ENCODE results near the gene ACTRT3. TPM values are rescaled to one million over a fixed set of nuclear protein-coding genes. Genes with fewer than 3 reads are reported as not detected.

ACTRT3 gene
- total RNA-seq, 2 donors from 2014 or later, result 0.30 to 1.4 TPM

- TF ChIP-seq, protein P1, sequence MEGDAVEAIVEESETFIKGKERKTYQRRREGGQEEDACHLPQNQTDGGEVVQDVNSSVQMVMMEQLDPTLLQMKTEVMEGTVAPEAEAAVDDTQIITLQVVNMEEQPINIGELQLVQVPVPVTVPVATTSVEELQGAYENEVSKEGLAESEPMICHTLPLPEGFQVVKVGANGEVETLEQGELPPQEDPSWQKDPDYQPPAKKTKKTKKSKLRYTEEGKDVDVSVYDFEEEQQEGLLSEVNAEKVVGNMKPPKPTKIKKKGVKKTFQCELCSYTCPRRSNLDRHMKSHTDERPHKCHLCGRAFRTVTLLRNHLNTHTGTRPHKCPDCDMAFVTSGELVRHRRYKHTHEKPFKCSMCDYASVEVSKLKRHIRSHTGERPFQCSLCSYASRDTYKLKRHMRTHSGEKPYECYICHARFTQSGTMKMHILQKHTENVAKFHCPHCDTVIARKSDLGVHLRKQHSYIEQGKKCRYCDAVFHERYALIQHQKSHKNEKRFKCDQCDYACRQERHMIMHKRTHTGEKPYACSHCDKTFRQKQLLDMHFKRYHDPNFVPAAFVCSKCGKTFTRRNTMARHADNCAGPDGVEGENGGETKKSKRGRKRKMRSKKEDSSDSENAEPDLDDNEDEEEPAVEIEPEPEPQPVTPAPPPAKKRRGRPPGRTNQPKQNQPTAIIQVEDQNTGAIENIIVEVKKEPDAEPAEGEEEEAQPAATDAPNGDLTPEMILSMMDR (IDR thresholded peaks at IDR 0.05), result no peak
- no peaks in the 10 kb centered on the region for H3K36me3 ChIP-seq
- H3K4me1 ChIP-seq, result peaks cover 0 to 15% of the 10 kb centered on the region in 2 donors
- H3K27ac ChIP-seq, result peak within 1 kb of the TSS; percentile 68 to 76
- H3K9me3 ChIP-seq, result peaks cover 0 to 10% of the 10 kb centered on the region in 2 donors
- DNase-seq (ENCODE audit: low spot score), result peak; percentile 83
- H3K4me3 ChIP-seq, result peak within 1 kb of the TSS; percentile 55 to 69
- no peaks in the 10 kb centered on the region for H3K27me3 ChIP-seq
These were observed 43.2 kb upstream of the ACTRT3 start, which contains the start of the genes LRRC34 and LRRIQ4 for GRCh38 chr3:169812332-169813235. Gene LRRC34, minus strand, starts transcription at chr3:169812904. Its CDS starts 356 bp downstream, at chr3:169812548. Gene LRRIQ4, plus strand, starts transcription at chr3:169812870. Its CDS starts 9,052 bp downstream, at chr3:169821922.

DNA sequence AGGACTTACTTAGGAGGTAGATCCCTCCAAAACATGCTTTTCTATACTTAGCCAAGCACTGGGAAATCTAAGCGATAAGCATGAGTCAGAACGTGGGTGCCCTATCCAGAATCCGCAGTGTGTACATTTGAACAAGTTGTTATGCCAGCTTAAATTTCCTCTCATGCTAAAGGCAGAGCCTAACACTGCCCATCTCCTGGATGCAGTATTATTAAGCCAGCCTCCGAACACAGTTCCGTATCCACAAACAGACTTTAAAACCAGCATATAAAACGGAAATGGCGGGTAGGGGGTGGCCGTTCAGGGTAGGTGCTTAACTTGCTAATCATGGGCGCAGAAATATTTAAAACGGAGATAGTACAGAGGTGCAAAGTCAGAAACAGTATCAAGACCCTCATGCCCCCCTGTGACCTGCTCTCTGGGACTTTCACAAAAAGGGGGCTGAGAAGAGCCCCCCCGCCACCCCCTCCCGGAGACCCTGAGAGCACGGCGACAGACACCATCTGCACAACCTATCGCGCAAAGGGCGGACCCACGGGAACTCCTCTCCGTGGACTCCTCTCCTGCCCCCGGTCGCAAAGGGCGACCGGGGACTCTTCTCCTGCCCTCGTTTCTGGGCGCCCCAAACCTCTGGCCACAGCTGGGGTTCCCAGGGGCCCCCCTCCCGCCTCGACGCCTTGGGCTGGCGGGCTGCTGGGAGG, 42.4 kb upstream of the ACTRT3 start:
- Histone ChIP-seq H3K4me1 (peaks cover 0 to 15% of the 10 kb centered on the region in 2 donors), H3K9me3 (peaks cover 0 to 10% of the 10 kb centered on the region in 2 donors), H3K4me3 (peak overlapping the region; percentile 55 to 69), H3K27me3 (no peaks in the 10 kb centered on the region), H3K27ac (peak overlapping the region; percentile 68 to 76), H3K36me3 (no peaks in the 10 kb centered on the region)
- no peak for DNase-seq (ENCODE audit: low spot score)
- TF ChIP-seq, protein P1 (IDR thresholded peaks at IDR 0.05), result no peak

- H3K4me3 ChIP-seq, result no peak overlapping the region
- no peaks in the 10 kb centered on the region for H3K27me3 ChIP-seq
- H3K9me3 ChIP-seq, result no peaks in the 10 kb centered on the region
- H3K36me3 ChIP-seq, result no peaks in the 10 kb centered on the region
- no peak for DNase-seq (ENCODE audit: low spot score)
- TF ChIP-seq, protein P1 (IDR thresholded peaks at IDR 0.05), result no peak
- H3K4me1 ChIP-seq, result peaks cover 0 to 15% of the 10 kb centered on the region in 2 donors
- H3K27ac ChIP-seq, result no peak overlapping the region
These were observed 40.0 kb upstream of the ACTRT3 start for GRCh38 chr3:169809230-169809795.

DNA sequence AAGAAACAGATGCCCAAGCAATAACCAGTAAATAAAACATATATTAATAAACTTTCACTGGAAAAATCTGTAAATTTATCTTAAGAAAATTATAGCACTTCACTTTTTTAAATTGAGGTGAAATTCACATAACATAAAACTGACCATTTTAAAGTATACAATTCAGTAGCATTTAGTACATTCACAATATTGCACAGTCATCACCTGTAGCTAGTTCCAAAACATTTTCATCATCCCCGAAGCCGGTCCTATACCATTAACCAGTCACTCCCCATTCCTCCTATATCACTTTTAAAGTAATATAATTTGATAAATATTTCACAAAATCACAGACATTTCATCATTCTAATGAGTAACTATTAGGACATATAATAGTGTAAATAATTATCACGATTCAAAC, 35.3 kb upstream of the ACTRT3 start:
- Histone ChIP-seq H3K36me3 (peaks cover 5% of the 10 kb centered on the region), H3K4me3 (no peak overlapping the region), H3K27ac (no peak overlapping the region), H3K27me3 (no peaks in the 10 kb centered on the region), H3K9me3 (no peaks in the 10 kb centered on the region), H3K4me1 (no peaks in the 10 kb centered on the region)
- no peak for DNase-seq (ENCODE audit: low spot score)
- TF ChIP-seq, protein P1 (IDR thresholded peaks at IDR 0.05), result no peak

- Histone ChIP-seq H3K4me3 (no peak overlapping the region), H3K27me3 (no peaks in the 10 kb centered on the region), H3K9me3 (no peaks in the 10 kb centered on the region), H3K4me1 (no peaks in the 10 kb centered on the region), H3K36me3 (peaks cover 6% of the 10 kb centered on the region), H3K27ac (no peak overlapping the region)
- DNase-seq (ENCODE audit: low spot score), result no peak
- TF ChIP-seq, protein P1 (IDR thresholded peaks at IDR 0.05), result no peak
These were observed 23.0 kb upstream of the ACTRT3 start for GRCh38 chr3:169792359-169792758.
